ENCODE measurements around the gene CUBN. TPM values are rescaled to one million over a fixed set of nuclear protein-coding genes. Genes with fewer than 3 reads are reported as not detected.

CUBN gene
- total and polyA plus RNA-seq, 9 of the 15 experiments (the other 6 are each of a cell fraction or from before 2014, with no cell fraction given) = 0.04 to 0.33 (median 0.09) TPM

DNA sequence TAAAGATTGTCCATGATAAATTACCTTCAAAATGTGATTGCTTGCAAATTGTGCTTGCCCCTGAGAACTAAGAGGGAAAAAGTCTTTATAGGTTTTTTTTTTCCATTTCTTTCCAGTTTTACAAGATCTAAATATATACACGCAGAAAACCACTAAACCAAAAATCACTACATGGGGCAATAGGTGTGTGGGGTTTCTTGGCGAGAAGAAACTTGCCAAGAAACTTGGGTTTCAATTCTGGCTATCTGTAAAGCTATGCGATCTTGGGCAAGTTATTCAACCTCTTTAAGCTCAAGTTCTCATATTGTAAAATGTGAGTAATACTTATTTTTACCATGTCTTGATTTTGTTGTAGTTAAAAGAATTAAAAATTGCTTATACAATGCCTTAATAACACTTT is 17.0 kb downstream of the CUBN start:
- Histone ChIP-seq H3K4me2 (ENCODE audit: insufficient read depth, low read length) (no peak overlapping the region), H3K9ac (ENCODE audit: insufficient read depth in 1 of 2, low read depth in 2 of 2, low read length in 2 of 2) (no peak overlapping the region), H3K9me1 (ENCODE audit: control insufficient read depth, insufficient read depth, low read length) (no peaks in the 10 kb centered on the region), H3K27ac (ENCODE audit: extremely low read depth, low read depth, low read length) (no peak overlapping the region), H3K27me3 (ENCODE audit: control insufficient read depth in 2 of 2, insufficient read depth in 2 of 2, low read length in 2 of 2) (no peaks in the 10 kb centered on the region), H2AFZ (ENCODE audit: low read depth, low read length) (no peak overlapping the region), H3K79me2 (ENCODE audit: control insufficient read depth, insufficient read depth, low read length) (no peaks in the 10 kb centered on the region), H3K9me3 (replicated peaks; ENCODE audit: control insufficient read depth, insufficient read depth, low read depth, low read length) (no peaks in the 10 kb centered on the region), H3K4me3 (no peak overlapping the region), H3K4me1 (replicated peaks in 1 of 2; ENCODE audit: control insufficient read depth in 2 of 2, insufficient read depth in 2 of 2, low read length in 2 of 2) (no peaks in the 10 kb centered on the region), H3K36me3 (ENCODE audit: control insufficient read depth, insufficient read depth, low read length) (no peaks in the 10 kb centered on the region), H4K20me1 (replicated peaks; ENCODE audit: control insufficient read depth, insufficient read depth, low read length) (no peaks in the 10 kb centered on the region)
- WGBS (ENCODE audit: insufficient coverage, low coverage, missing lambda C conversion rate) = 31% methylated on average over 3 of the region's 3 CpGs
- BruUV-seq (replicated peaks) = no TSS peak
- ATAC-seq (no peak), DNase-seq (ENCODE audit: extremely low read depth in 1 of 4, low spot score in 3 of 4) (no peak), FAIRE-seq (no peak)
- POLR2A ChIA-PET = interaction anchor here (1.0 kb wide), 1 partner anchor 14 kb away, joined by 3 read pairs; no protein-coding TSS in a partner anchor
- CTCF ChIA-PET (ENCODE audit: low intra/inter-chr PET ratio) = no interaction called here
- in situ Hi-C loops (cut with MboI) = no loop called here
- intact Hi-C loops (cut with micrococcal nuclease) = no loop called here
- no peak for TF ChIP-seq ZNF668 (CRISPR knock-in tag; IDR thresholded peaks at IDR 0.05)
- TF ChIP-seq GABPB1 (CRISPR knock-in tag; IDR thresholded peaks at IDR 0.05) = no peak
- no peak for TF ChIP-seq TGIF2 (CRISPR knock-in tag; IDR thresholded peaks at IDR 0.05)
- no peak for TF ChIP-seq HNRNPH1 (optimal IDR thresholded peaks at IDR 0.05; ENCODE audit: low read depth, low read length)
- TF ChIP-seq HNRNPL (IDR thresholded peaks at IDR 0.05; ENCODE audit: low read depth, low read length) = no peak
- TF ChIP-seq, protein P1, sequence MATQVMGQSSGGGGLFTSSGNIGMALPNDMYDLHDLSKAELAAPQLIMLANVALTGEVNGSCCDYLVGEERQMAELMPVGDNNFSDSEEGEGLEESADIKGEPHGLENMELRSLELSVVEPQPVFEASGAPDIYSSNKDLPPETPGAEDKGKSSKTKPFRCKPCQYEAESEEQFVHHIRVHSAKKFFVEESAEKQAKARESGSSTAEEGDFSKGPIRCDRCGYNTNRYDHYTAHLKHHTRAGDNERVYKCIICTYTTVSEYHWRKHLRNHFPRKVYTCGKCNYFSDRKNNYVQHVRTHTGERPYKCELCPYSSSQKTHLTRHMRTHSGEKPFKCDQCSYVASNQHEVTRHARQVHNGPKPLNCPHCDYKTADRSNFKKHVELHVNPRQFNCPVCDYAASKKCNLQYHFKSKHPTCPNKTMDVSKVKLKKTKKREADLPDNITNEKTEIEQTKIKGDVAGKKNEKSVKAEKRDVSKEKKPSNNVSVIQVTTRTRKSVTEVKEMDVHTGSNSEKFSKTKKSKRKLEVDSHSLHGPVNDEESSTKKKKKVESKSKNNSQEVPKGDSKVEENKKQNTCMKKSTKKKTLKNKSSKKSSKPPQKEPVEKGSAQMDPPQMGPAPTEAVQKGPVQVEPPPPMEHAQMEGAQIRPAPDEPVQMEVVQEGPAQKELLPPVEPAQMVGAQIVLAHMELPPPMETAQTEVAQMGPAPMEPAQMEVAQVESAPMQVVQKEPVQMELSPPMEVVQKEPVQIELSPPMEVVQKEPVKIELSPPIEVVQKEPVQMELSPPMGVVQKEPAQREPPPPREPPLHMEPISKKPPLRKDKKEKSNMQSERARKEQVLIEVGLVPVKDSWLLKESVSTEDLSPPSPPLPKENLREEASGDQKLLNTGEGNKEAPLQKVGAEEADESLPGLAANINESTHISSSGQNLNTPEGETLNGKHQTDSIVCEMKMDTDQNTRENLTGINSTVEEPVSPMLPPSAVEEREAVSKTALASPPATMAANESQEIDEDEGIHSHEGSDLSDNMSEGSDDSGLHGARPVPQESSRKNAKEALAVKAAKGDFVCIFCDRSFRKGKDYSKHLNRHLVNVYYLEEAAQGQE (IDR thresholded peaks at IDR 0.05; ENCODE audit: borderline replicate concordance) = no peak
- TF ChIP-seq, protein P1 (CRISPR knock-in tag; IDR thresholded peaks at IDR 0.05; ENCODE audit: low read depth) = no peak
- TF ChIP-seq ZC3H4 (CRISPR knock-in tag; IDR thresholded peaks at IDR 0.05; ENCODE audit: borderline replicate concordance) = no peak
- TF ChIP-seq RBM22 (IDR thresholded peaks at IDR 0.05; ENCODE audit: low read depth, low read length, poor library complexity, severe bottlenecking) = no peak
- TF ChIP-seq ZNF174 (CRISPR knock-in tag; IDR thresholded peaks at IDR 0.05) = no peak
- no peak for TF ChIP-seq ARHGAP35 (IDR thresholded peaks at IDR 0.05; ENCODE audit: partially characterized antibody)
- TF ChIP-seq SMARCA5 (IDR thresholded peaks at IDR 0.05) = no peak
- no peak for TF ChIP-seq KLF13 (tag; IDR thresholded peaks at IDR 0.05; ENCODE audit: borderline replicate concordance, low read depth)
- TF ChIP-seq NR4A1 (CRISPR knock-in tag; IDR thresholded peaks at IDR 0.05) = no peak
- no peak for TF ChIP-seq NR4A1 (tag; IDR thresholded peaks at IDR 0.05)
- no peak for TF ChIP-seq RBM39 (optimal IDR thresholded peaks at IDR 0.05; ENCODE audit: low read depth, low read length)
- TF ChIP-seq GTF2E2 (tag; IDR thresholded peaks at IDR 0.05) = no peak
- no peak for TF ChIP-seq CEBPG (CRISPR knock-in tag; IDR thresholded peaks at IDR 0.05)
- TF ChIP-seq CEBPG (tag; conservative IDR thresholded peaks at IDR 0.05 in 1 of 2, IDR thresholded peaks at IDR 0.05 in 1 of 2) = no peak

Measured in K562 (cell line).